SK-N-SH (cell line): ENCODE measurements around the gene NHLRC2.

ENCODE experiments used
- EP300 ChIP-seq, 2 experiments: IDR thresholded peaks; 2 replicates each; pipeline versions ENCODE4 v1.4.0 to v1.6.1; 2012; ENCODE audit warnings: borderline replicate concordance in 1 of 2, low read depth in 1 of 2, low read length in 1 of 2
- GABPA ChIP-seq: IDR thresholded peaks from 2 replicates; pipeline ENCODE4 v1.4.0; 2012; ENCODE audit warnings: low read depth, mild to moderate bottlenecking
- JUND ChIP-seq: IDR thresholded peaks from 2 replicates; pipeline ENCODE4 v1.4.0; 2012
- NRF1 ChIP-seq: IDR thresholded peaks from 2 replicates; pipeline ENCODE4 v1.6.1; 2012; ENCODE audit warnings: low read depth, mild to moderate bottlenecking, low read length
- POLR2AphosphoS5 ChIP-seq: IDR thresholded peaks from 2 replicates; pipeline ENCODE4 v1.6.1; 2012; ENCODE audit warnings: low read depth, low read length
- RAD21 ChIP-seq: IDR thresholded peaks from 2 replicates; pipeline ENCODE4 v1.6.1; 2012; ENCODE audit warnings: mild to moderate bottlenecking, low read length
- REST ChIP-seq: IDR thresholded peaks from 2 replicates; pipeline ENCODE4 v1.6.1; 2012; ENCODE audit warnings: mild to moderate bottlenecking, low read depth, low read length, moderate library complexity
- RFX5 ChIP-seq: IDR thresholded peaks from 2 replicates; pipeline ENCODE4 v1.6.1; 2012; ENCODE audit warnings: mild to moderate bottlenecking, improper control_type of control experiment, low read length
- TF ChIP-seq, protein P1 (sequence below): fragments of 200-600 bp; sonication (generic); IDR thresholded peaks from 2 replicates; pipeline ENCODE4 v1.6.1; 2017; ENCODE audit warnings: antibody characterized with exemption, mild to moderate bottlenecking, moderate library complexity
- TF ChIP-seq, protein P2 (sequence below): IDR thresholded peaks from 2 replicates; pipeline ENCODE4 v1.4.0; 2012; ENCODE audit warnings: low read depth

DNA sequence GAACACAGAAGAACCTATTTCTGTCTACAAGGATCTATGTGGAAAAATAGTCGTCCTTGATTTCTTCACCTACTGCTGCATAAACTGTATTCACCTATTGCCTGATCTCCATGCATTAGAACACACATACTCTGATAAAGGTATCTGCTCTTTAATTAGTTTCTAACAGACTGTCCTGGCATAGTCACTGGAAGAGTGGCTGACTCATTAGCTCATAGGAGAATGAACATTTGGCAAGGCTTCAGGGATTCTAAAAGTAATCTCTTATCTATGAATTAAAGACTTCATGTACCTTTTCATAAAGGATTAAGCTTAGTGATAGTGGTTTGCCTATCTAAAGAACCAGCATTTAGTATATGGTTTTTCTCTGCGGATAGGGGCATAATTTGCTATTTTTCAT is 4.1 kb downstream of the NHLRC2 start:
- TF ChIP-seq, protein P1, sequence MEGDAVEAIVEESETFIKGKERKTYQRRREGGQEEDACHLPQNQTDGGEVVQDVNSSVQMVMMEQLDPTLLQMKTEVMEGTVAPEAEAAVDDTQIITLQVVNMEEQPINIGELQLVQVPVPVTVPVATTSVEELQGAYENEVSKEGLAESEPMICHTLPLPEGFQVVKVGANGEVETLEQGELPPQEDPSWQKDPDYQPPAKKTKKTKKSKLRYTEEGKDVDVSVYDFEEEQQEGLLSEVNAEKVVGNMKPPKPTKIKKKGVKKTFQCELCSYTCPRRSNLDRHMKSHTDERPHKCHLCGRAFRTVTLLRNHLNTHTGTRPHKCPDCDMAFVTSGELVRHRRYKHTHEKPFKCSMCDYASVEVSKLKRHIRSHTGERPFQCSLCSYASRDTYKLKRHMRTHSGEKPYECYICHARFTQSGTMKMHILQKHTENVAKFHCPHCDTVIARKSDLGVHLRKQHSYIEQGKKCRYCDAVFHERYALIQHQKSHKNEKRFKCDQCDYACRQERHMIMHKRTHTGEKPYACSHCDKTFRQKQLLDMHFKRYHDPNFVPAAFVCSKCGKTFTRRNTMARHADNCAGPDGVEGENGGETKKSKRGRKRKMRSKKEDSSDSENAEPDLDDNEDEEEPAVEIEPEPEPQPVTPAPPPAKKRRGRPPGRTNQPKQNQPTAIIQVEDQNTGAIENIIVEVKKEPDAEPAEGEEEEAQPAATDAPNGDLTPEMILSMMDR: no peak
- TF ChIP-seq, protein P2, sequence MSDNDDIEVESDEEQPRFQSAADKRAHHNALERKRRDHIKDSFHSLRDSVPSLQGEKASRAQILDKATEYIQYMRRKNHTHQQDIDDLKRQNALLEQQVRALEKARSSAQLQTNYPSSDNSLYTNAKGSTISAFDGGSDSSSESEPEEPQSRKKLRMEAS: no peak
- TF ChIP-seq NRF1 (no peak), RFX5 (no peak), POLR2AphosphoS5 (no peak), GABPA (no peak), RAD21 (no peak), JUND (0 out of 2 replicates have a peak, but pooled peaks have one; percentile 3), REST (no peak), EP300 (IDR thresholded peaks at IDR 0.05; ENCODE audit: borderline replicate concordance in 1 of 2, low read depth in 1 of 2, low read length in 1 of 2) (no peak)
